GM21786 (cell line): ENCODE results near the gene GAS7.

Experiments used
- ATAC-seq: cut with Tn5 transposase; IDR thresholded peaks from one replicate; pipeline ENCODE4 v1.9.1; 2021; ENCODE audit not compliant: unreplicated experiment

The GAS7 gene

DNA sequence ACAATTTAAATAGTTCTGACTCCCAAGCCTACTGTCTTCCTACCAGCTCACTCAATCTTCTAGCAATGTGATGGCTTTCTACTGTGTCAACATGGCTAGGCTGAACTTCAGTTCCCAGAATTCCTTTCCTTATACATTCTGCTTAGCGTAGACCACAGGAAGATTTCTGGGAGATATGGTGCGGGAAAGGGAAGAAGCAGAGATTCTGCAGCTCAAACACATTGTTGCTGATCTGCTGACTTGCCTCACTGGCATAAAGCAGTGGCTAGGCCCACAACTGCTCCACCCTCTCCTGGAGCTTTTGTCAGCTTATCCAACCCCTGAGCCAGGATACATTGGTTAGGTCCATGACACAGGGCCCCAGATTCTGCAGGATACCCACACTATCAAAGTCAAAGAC is 58.8 kb downstream of the GAS7 start:
- ATAC-seq = no peak

DNA sequence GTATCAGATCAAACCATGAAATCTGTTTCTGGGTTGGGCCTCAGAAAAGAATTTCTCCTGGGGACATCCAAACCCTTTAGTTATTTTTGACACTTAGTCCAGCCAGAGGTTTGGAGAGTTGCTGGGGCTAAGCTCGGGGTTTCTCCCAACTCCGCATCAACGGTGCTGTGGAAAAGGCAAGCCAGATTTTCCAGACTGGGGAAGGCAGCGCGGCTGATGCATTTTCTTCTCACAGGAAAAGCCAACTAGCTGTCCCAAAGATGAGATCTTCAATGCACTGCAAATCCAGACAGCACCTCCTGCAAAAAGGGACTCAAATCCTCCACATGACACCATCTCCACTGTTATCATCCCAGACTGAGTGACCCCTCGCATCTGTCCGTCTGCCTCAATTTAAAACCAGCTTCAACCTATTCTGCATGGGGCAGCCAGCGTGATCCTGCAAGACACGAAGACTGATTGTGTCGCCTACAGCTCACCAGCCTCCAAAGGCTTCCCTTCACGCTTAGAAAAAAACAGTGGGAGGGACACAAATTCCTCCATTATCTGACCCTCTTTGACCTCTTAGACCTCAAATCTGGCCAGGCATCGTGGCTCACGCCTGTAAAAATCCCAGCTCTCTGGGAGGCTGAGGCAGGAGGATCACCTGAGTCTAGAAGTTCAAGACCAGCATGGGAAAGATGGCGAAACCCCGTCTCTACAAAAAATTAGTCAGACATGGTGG is 62.0 kb downstream of the GAS7 start:
- no peak for ATAC-seq

DNA sequence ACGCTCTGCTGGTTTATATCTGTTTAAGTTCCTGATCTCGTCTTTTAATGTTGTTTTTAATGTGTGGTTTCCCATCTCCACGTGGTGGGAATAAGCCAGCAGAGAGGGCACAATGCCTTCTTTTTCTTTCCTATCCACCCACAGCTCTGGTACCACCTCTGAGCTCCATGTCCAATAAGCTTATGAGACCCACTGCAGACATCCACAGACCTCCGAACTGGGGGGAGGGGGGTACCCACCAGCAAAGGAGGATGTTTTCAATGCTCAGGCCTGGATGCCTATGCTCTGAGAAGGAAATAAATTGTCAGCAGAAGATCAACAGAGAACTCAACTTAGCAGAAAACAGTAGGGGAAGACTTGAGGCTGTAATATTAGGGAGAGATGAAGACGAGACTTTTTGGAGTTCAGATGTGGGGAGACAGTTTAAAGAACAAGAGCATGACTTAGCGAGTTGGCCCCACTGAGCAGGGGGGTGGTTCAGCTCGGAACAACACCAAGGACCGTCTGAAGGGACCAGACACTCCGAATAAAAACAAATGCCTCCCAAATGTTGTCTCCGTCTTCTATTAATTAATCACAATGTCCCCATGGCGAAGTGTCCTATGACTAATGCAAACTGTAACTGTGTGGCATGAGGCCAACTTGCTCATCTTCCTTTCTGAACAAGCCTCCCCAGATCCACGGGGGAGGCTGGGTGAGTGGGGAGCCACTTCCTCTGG is 62.7 kb downstream of the GAS7 start:
- no peak for ATAC-seq

DNA sequence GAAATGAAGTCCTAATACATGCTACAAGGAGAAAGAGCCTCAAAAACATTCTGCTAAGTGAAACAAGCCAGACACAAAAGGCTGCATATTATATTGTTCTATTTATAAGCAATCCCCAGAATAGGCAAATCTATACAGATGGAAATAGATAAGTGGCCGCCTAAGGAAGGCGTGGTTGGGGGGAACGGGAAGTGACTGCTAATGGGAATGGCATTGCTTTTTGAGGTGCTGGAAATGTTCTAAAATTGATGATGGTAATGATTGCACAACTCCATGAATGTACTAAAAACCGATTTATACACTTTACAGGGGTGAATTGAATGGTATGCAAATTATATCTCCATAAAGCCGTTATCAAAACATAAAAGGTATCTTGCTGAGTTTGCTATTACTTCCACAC is 67.7 kb downstream of the GAS7 start:
- ATAC-seq = no peak

DNA sequence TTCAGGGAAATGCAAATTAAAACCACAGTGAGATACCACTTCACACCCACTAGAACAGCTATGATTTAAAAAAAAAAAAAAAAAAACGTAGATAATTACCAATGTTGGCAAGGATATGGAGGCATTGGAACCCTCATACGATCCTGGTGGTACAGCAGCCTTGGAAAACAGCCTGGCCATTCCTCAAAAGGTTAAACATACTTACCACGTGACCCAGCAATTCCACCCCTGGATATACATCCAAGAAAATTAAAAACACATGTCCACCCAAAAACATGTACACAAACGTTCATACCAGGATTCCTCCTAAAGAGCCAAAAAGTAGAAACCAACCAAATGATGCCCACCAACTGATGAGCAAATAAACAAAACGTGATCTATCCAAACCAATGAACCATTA is 68.1 kb downstream of the GAS7 start:
- ATAC-seq = no peak

DNA sequence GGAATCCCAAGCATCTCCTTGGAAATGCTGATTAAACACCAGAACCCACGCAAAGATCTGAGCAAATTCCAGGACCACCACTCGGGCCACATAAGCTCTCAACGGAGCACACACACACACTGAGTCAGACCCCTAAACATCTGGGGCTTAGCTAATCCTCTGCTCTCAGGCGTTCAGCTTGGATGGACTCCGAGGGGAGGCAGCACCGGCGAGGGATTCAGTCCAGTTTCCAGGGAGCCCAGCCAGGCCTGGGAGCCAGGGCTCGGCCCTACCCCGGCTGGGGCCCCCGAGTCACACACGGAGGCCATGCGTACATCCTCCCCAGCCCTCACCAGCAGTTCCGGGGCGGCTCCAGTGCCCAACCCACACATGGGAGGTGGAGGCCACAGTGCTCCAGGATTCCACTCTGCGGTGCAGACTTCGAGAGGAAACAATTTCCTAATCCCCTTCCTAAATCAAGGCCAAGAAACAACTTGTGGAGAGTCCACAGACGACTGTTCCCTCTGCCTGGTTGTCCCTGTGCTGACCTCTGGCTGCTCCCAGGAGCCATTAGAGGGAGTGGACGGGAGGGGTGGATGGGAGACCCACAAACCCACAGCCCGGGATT is 70.5 kb downstream of the GAS7 start:
- ATAC-seq = no peak

DNA sequence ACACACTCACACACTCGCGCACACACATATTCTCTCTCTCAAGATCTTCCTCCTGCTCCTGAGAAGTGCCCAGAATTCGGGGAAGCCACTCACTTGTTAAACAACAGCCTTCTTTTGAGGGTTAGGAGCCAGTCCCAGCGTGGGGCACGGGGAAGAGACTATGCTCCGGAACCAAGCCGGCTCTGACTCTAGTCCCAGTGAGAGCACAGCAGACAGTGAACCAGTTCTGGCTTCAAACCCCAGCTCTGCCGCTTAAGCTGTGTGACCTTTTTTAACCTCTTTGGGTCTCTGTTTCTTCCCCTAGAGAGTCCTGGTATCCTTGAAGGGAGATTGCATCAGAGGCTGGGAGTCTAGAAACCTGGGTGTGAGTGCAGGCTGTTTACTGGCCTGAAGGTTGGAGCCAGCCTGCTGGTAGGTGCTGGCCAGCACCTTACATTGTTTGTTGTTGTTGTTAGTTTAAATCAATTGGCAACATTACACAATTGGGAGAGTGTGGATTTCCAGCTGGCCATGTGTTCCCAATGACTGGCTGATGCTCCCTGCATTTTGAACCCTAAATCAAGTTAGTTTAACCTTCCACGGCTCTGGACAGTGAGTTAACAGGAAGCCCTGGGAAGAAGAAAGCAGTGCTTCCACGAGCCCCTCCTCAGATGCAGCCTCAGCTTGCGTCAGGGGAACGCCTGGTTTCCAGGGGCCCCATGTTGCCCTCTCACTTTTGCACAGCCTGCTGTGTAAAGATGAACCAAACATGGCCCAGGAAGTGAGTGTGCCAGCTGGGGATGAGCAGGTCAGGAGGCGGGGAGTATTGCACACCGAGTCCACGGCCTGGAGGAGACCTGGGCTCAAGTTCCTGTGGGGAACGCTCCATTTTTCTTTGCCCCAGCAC is 71.5 kb downstream of the GAS7 start:
- no peak for ATAC-seq

DNA sequence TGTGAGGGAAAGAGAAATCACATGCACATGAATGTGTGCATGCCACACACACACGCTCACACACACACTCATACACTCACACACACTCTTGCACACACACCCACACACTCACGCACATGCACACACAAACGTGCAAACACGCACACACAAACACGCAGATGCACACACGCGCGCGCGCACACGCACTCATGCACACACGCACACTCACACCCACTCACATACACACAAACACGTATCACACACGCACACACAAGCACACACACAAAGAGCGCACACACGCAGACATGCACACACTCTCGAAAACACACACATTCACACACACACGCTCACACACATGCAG is 72.2 kb downstream of the GAS7 start:
- ATAC-seq = no peak

DNA sequence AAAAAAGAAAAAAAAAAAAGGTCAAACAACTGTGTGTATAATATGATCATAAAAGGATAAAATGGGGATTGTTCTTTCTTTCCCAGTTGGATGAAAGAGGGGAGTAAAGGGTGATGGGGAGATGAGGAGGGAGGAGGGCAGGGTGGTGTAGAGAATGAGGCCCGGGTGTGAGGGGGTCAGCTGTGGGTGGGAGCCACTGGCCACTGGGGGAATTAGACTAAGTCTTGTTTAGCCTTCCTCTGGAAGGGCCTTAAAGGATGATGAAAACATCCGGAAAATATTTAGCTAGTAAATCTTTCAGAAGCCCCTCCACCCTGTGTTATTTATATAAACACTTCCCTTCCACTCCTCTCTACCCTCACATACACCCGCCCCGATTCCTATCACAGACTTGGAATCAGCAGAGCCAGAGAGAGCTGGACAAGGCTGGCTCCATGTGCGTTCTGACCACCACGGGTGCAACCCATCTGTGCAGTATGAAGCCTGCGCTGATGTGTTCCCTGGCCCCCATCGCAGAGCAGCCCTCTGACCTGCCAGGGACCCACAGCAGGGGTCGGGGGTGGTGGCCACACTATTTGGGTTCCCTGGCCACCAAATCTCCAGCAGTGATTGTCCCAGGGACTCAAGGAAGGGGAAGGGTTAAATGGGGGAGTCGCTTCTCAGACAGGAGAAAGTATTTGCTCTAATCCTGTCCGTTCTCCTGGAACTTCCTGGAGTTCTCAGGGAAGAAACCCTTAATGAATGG is 72.7 kb downstream of the GAS7 start:
- no peak for ATAC-seq

DNA sequence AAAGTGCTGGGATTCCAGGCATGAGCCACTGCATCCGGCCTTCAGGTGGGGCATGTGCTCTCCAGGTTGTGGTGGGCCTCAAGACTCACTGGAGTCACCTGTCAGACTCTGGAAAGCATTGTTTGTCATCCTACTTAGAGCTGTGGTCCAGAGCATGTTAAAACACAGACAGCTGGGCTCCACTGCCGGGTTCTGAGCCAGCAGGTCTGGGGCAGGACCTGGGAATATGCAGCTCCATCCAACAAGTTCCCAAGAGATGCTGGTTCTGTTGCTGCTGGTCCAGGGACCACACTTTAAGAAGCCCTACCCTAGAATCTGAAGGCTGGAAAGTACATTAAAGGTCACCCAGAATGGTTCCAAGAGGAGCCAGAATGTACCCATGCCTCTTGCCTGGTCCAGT is 75.3 kb downstream of the GAS7 start:
- no peak for ATAC-seq

DNA sequence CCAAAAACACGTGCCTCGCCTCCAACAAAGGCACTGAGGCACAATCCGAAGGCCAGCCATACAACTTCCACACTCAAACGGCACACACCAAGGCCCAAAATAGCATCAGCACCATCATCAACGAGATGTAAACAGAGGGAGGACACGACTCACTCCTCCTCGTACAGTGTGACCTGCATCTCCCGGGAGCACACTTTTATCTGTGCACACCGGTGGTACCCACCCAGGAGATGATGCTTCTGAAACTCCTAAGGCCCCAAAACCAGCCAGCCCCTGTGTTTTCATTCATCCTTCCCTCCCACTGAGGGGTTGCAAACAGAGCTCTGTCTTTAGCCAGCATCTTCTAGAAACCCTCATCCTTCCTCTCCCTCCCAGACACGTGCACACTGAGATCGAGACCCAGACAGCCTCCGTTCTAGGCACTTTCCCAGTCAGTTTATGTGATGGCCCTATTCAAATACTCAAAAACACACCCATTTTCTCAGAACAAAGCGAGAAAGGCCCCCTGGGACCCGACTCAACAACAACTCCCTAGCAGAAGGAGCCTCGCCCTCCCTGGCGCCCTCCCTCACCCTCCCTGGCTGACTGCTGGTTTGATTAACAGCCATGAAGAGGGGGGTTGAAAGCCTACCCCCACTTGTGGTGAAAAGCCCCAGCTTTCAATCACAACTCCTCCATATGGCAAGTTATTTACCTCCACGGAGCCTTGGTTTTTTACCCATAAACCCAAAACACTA is 76.3 kb downstream of the GAS7 start:
- ATAC-seq = no peak

DNA sequence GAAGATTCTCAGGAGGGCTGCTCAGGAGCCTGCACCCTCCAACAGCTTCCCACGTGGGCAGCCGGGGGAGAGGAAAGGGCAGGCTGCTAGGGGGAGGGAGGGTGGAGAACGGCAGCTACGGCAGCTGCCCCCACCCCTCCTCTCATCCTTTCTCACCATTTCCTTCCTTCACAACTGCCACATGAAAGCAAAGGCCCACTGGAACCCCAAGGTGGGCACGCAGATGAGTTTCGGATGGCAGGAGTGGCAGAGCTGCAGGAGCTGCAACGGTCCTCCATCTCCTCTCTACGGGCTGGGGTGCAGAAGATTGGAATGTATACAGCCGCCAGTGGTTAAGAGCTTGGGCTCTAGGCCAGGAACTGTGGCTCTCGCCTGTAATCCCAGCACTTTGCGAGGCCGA is 77.7 kb downstream of the GAS7 start:
- no peak for ATAC-seq

DNA sequence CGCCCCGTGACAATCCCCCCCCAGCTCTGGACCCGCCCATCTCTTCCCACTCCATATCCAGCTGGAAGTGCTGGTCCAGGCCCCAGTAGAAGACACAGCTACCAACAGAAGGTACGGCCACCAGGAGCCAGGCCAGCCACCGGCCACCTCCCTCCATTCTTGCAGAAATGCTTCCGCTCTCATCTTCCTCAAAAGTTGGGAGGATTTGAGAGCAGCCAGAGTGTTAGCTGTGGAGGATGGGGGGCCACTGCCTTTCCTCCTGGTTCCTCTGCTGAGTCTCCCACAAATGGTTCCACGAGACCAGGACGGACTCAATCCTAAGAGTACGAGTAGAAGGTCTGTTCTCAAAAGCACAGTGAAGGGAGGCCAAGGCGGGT is 78.3 kb downstream of the GAS7 start:
- ATAC-seq = no peak

DNA sequence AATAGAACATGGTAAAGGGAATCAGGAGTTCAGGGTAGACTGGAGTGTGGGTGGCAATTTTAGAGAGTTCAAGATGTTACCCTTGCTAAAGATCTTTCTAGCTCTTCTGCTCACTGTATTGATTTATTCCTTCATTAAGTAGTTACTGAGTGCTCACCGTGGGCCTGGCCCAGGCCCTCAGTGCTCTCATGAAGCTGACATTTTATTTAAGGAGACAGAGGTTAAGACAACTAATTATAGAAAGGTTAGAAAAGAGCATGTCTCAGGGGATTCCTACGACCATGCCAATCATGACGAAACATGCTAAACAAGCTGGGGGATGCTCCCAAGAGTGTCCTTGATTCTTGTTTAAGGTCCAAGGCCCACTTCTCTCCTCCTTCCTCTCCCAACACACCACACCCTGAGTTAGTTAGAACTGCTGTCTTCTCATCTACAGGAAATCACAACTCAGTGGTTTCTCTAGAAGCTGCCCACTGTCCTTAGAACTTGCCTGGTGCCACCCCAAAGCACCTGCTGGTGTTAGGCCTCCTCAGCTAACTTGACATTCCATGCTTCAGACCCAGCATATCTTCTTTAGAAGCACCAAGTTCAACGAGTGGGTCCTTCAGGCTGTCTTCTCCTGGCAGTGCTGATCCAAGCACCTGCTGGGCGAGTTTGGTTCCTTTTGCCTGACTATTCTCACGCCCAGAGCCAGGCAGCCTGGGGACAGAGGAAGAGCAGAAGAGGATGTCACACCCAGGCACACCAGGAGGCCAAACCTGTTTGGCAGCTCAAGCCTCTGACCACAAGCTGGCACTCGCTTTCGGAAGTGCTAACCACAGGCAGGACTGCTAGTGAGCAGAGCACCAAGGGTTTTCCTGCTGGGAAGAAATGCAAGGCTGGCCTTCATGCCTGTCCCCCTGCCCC is 79.0 kb downstream of the GAS7 start:
- no peak for ATAC-seq

DNA sequence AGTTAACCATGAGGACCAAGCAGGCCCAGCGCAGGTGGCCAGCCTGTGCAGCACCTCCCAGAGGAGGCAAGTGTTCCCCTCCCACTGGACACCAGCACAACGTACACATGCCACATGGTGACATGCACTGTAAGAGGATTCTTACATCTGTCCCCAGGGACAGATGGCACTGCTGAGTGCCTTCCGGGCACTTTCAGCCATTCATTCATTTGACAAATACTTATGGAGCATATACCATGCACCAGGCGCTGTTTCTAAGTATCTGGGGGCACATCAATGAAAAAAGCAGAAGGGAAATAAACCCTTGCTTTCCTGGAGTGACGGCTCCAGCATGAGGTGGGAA is 79.6 kb downstream of the GAS7 start:
- no peak for ATAC-seq

DNA sequence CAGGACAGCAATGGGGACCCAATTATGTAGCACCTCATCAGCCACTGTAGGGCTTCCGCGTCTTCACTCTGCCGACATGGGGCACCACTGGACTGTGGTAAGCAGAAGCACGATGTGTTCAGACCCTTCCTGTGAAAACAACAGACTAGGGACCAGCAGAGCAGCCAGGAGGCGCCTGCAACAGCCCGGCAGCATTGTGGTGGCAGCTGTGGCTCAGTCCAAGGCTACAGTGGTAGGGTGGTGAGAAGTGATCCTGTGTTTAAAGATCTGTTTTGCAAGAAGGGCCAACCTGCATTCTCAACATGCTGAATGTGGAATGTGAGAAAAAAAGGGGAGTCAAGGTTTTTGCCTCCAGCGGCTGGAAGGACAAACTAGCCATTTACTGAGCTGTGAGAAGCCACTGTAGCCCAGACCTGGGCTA is 80.8 kb downstream of the GAS7 start:
- ATAC-seq = peak; percentile 29

DNA sequence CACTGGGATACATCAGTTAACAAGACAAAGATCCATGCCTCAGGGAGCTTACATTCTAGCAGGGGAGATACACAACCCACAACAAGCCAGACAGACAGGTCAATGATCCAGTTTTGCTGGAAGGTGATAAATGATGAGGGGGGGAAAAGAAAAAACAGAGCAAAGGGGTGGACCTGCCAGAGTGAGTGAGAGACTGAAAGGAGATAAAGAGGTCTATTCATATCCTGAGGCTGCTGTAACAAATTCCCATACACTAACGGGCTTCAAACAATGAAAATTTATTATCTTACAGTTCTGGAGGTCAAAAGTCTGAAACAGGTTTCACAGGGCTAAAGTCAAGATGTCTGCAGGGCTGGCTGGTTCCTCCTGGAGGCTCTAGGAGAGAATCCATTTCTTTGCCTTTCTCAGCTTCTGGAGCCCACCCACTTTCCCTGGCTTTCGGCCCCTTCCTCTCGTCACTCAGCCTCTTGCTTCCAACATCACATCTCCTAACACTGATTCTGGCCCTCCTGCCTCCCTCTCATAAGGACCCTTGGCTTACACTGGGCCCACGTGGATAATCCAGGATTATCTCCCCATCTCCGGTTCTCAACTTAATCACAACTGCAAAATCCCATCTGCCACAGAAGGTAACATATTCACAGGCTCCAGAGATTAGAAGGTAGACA is 81.5 kb downstream of the GAS7 start:
- ATAC-seq = no peak

DNA sequence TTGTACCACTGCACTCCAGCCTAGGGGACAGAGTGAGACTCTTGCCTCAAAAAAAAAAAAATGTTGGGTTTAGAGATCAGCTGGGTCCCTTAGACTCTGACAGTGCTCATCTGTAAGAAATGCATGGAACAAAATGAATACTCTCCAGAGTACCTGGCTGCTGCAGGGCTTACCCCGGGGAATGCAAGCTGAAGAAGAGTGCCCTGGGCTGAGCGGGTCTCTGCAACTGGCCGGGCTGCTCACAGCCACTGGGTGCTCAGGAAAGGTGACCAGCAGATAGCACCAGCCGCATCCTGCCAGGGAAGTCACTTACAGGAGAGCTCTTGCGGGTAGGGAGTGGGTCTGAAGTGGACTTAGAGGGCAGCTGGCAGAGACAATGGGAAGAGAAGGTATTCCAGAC is 82.1 kb downstream of the GAS7 start:
- ATAC-seq = no peak

DNA sequence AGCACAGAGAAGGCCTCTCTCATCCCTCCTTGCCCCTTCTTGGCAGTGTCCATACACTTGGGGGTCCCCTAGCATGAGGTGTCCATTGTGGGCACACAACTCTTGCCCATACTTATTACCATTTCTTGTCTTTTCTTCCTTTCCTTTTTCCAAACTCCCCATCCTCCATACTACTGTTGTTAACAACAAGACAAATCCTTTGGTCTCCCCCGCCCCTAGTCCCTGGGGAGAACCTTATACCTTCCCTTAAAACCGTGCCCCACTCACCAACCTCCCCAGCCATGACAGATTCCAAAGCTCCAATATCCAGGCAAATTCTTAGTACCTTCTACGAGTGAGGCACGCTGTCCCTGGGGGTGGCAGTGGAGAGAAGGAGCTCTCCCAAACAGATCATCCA is 82.9 kb downstream of the GAS7 start:
- ATAC-seq = no peak
